ENCODE data around the gene AKAP11. TPM values are rescaled to one million over a fixed set of nuclear protein-coding genes. Genes with fewer than 3 reads are reported as not detected.

Gene AKAP11
- total and polyA plus RNA-seq, 9 of the 15 experiments (the other 6 are each of a cell fraction or from before 2014, with no cell fraction given) = 2.2 to 31.3 (median 10.9) TPM

DNA sequence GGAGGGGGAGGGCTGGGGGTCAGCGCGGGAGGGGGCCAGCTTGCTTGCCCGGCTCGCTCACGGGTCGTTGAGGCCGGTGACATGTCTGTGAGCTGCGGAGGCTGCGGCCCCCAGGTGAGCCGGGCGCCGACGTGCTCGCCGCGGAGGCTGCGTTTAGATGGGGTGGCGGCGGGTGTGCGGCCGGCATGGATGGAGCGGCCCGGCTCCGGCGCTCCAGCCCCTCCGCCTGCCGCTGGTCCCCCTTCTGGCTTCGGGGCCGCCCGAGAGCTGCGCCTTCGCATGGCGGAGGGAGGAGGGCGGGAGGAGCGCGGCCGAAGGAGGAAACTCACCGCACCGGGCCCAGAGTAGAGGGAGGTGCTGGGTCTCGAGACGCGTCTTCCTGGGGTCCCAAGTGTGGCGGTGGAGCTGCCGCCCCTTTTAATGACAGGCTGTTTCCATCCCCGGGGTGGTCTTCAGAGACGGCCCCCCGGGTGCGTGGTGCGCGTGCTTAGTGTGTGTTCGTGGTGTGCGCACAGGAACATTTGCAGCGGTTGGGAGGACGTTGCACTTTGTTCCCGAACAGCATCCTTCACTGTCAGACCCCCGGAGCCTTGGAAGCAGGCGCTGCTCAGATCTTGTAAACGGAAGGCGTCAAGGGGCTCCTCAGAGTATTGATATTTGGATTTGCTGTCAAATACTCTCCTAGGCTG, at the start of gene AKAP11 (continued):
- TF ChIP-seq, protein P1, sequence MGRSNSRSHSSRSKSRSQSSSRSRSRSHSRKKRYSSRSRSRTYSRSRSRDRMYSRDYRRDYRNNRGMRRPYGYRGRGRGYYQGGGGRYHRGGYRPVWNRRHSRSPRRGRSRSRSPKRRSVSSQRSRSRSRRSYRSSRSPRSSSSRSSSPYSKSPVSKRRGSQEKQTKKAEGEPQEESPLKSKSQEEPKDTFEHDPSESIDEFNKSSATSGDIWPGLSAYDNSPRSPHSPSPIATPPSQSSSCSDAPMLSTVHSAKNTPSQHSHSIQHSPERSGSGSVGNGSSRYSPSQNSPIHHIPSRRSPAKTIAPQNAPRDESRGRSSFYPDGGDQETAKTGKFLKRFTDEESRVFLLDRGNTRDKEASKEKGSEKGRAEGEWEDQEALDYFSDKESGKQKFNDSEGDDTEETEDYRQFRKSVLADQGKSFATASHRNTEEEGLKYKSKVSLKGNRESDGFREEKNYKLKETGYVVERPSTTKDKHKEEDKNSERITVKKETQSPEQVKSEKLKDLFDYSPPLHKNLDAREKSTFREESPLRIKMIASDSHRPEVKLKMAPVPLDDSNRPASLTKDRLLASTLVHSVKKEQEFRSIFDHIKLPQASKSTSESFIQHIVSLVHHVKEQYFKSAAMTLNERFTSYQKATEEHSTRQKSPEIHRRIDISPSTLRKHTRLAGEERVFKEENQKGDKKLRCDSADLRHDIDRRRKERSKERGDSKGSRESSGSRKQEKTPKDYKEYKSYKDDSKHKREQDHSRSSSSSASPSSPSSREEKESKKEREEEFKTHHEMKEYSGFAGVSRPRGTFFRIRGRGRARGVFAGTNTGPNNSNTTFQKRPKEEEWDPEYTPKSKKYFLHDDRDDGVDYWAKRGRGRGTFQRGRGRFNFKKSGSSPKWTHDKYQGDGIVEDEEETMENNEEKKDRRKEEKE (IDR thresholded peaks at IDR 0.05; ENCODE audit: borderline replicate concordance in 1 of 2, control insufficient read depth in 1 of 2, low read depth in 2 of 2, low read length in 1 of 2) = no peak
- TF ChIP-seq STAT5A (IDR thresholded peaks at IDR 0.05; ENCODE audit: borderline replicate concordance, low read length) (no peak), NEUROD1 (IDR thresholded peaks at IDR 0.05; ENCODE audit: borderline replicate concordance, low read depth, low read length, partially characterized antibody) (no peak), KHSRP (IDR thresholded peaks at IDR 0.05) (no peak), MECOM (CRISPR knock-in tag; IDR thresholded peaks at IDR 0.05) (no peak), PHF20 (IDR thresholded peaks at IDR 0.05; ENCODE audit: partially characterized antibody) (no peak), PURB (CRISPR knock-in tag; IDR thresholded peaks at IDR 0.05; ENCODE audit: low read depth) (no peak), ZNF444 (CRISPR knock-in tag; IDR thresholded peaks at IDR 0.05) (no peak), DDX20 (tag; IDR thresholded peaks at IDR 0.05; ENCODE audit: low read depth) (no peak), CREM (IDR thresholded peaks at IDR 0.05; ENCODE audit: low read depth) (no peak; the same call in 1 of the 2 replicates), CC2D1A (IDR thresholded peaks at IDR 0.05) (no peak), ZNF23 (CRISPR knock-in tag; IDR thresholded peaks at IDR 0.05) (no peak), MAFK (IDR thresholded peaks at IDR 0.05; ENCODE audit: low read length) (no peak), NCOA6 (IDR thresholded peaks at IDR 0.05) (no peak)
- TF ChIP-seq, protein P2, sequence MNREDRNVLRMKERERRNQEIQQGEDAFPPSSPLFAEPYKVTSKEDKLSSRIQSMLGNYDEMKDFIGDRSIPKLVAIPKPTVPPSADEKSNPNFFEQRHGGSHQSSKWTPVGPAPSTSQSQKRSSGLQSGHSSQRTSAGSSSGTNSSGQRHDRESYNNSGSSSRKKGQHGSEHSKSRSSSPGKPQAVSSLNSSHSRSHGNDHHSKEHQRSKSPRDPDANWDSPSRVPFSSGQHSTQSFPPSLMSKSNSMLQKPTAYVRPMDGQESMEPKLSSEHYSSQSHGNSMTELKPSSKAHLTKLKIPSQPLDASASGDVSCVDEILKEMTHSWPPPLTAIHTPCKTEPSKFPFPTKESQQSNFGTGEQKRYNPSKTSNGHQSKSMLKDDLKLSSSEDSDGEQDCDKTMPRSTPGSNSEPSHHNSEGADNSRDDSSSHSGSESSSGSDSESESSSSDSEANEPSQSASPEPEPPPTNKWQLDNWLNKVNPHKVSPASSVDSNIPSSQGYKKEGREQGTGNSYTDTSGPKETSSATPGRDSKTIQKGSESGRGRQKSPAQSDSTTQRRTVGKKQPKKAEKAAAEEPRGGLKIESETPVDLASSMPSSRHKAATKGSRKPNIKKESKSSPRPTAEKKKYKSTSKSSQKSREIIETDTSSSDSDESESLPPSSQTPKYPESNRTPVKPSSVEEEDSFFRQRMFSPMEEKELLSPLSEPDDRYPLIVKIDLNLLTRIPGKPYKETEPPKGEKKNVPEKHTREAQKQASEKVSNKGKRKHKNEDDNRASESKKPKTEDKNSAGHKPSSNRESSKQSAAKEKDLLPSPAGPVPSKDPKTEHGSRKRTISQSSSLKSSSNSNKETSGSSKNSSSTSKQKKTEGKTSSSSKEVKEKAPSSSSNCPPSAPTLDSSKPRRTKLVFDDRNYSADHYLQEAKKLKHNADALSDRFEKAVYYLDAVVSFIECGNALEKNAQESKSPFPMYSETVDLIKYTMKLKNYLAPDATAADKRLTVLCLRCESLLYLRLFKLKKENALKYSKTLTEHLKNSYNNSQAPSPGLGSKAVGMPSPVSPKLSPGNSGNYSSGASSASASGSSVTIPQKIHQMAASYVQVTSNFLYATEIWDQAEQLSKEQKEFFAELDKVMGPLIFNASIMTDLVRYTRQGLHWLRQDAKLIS (CRISPR knock-in tag; IDR thresholded peaks at IDR 0.05) = 0 out of 2 replicates have a peak, but pooled peaks have one; percentile 60
- TF ChIP-seq, protein P3, sequence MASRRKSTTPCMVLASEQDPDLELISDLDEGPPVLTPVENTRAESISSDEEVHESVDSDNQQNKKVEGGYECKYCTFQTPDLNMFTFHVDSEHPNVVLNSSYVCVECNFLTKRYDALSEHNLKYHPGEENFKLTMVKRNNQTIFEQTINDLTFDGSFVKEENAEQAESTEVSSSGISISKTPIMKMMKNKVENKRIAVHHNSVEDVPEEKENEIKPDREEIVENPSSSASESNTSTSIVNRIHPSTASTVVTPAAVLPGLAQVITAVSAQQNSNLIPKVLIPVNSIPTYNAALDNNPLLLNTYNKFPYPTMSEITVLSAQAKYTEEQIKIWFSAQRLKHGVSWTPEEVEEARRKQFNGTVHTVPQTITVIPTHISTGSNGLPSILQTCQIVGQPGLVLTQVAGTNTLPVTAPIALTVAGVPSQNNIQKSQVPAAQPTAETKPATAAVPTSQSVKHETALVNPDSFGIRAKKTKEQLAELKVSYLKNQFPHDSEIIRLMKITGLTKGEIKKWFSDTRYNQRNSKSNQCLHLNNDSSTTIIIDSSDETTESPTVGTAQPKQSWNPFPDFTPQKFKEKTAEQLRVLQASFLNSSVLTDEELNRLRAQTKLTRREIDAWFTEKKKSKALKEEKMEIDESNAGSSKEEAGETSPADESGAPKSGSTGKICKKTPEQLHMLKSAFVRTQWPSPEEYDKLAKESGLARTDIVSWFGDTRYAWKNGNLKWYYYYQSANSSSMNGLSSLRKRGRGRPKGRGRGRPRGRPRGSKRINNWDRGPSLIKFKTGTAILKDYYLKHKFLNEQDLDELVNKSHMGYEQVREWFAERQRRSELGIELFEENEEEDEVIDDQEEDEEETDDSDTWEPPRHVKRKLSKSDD (conservative IDR thresholded peaks at IDR 0.05; ENCODE audit: low read length) = no peak
- TF ChIP-seq, protein P4, sequence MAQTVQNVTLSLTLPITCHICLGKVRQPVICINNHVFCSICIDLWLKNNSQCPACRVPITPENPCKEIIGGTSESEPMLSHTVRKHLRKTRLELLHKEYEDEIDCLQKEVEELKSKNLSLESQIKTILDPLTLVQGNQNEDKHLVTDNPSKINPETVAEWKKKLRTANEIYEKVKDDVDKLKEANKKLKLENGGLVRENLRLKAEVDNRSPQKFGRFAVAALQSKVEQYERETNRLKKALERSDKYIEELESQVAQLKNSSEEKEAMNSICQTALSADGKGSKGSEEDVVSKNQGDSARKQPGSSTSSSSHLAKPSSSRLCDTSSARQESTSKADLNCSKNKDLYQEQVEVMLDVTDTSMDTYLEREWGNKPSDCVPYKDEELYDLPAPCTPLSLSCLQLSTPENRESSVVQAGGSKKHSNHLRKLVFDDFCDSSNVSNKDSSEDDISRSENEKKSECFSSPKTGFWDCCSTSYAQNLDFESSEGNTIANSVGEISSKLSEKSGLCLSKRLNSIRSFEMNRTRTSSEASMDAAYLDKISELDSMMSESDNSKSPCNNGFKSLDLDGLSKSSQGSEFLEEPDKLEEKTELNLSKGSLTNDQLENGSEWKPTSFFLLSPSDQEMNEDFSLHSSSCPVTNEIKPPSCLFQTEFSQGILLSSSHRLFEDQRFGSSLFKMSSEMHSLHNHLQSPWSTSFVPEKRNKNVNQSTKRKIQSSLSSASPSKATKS (CRISPR knock-in tag; IDR thresholded peaks at IDR 0.05) = no peak

Data from K562 (cell line).